ENCODE results near the gene LRIG1.

Gene LRIG1

GRCh38 chr3:66470956-66471686 lies 29.7 kb downstream of the LRIG1 start:
- DNase-seq (ENCODE audit: low read depth) = no peak

GRCh38 chr3:66470285-66470684 lies 30.5 kb downstream of the LRIG1 start:
- DNase-seq (ENCODE audit: low read depth) = no peak

- no peak for DNase-seq (ENCODE audit: low read depth)
Observed at GRCh38 chr3:66469220-66469640, 31.6 kb downstream of the LRIG1 start.

- no peak for DNase-seq (ENCODE audit: low read depth)
Observed at GRCh38 chr3:66467996-66468735, 32.7 kb downstream of the LRIG1 start.

- no peak for DNase-seq (ENCODE audit: low read depth)
Observed at GRCh38 chr3:66466606-66467270, 34.1 kb downstream of the LRIG1 start.

GRCh38 chr3:66465587-66465986 lies 35.2 kb downstream of the LRIG1 start:
- no peak for DNase-seq (ENCODE audit: low read depth)

- DNase-seq (ENCODE audit: low read depth) = no peak
Observed at GRCh38 chr3:66465034-66465433, 35.8 kb downstream of the LRIG1 start.

- DNase-seq (ENCODE audit: low read depth) = no peak
Observed at GRCh38 chr3:66464512-66464894, 36.3 kb downstream of the LRIG1 start.

GRCh38 chr3:66463730-66464511 lies 36.9 kb downstream of the LRIG1 start:
- no peak for DNase-seq (ENCODE audit: low read depth)

GRCh38 chr3:66463054-66463631 lies 37.7 kb downstream of the LRIG1 start:
- no peak for DNase-seq (ENCODE audit: low read depth)

GRCh38 chr3:66457252-66457651 lies 43.6 kb downstream of the LRIG1 start:
- DNase-seq (ENCODE audit: low read depth) = no peak

GRCh38 chr3:66456711-66457173 lies 44.1 kb downstream of the LRIG1 start:
- no peak for DNase-seq (ENCODE audit: low read depth)

- DNase-seq (ENCODE audit: low read depth) = no peak
Observed at GRCh38 chr3:66454464-66454859, 46.4 kb downstream of the LRIG1 start.

GRCh38 chr3:66453651-66454463 lies 47.0 kb downstream of the LRIG1 start:
- no peak for DNase-seq (ENCODE audit: low read depth)

- no peak for DNase-seq (ENCODE audit: low read depth)
Observed at GRCh38 chr3:66452303-66453011, 48.4 kb downstream of the LRIG1 start.

- no peak for DNase-seq (ENCODE audit: low read depth)
Observed at GRCh38 chr3:66451766-66452165, 49.1 kb downstream of the LRIG1 start.

GRCh38 chr3:66450390-66451022 lies 50.3 kb downstream of the LRIG1 start:
- no peak for DNase-seq (ENCODE audit: low read depth)

GRCh38 chr3:66449411-66449974 lies 51.3 kb downstream of the LRIG1 start:
- DNase-seq (ENCODE audit: low read depth) = no peak

GRCh38 chr3:66444146-66444644 lies 56.6 kb downstream of the LRIG1 start:
- DNase-seq (ENCODE audit: low read depth) = no peak
